Measurements from ENCODE around the gene SP9. TPM values are rescaled to one million over a fixed set of nuclear protein-coding genes. Genes with fewer than 3 reads are reported as not detected.

The SP9 gene
- total RNA-seq, 4 donors from 2014 or later: not detected

DNA sequence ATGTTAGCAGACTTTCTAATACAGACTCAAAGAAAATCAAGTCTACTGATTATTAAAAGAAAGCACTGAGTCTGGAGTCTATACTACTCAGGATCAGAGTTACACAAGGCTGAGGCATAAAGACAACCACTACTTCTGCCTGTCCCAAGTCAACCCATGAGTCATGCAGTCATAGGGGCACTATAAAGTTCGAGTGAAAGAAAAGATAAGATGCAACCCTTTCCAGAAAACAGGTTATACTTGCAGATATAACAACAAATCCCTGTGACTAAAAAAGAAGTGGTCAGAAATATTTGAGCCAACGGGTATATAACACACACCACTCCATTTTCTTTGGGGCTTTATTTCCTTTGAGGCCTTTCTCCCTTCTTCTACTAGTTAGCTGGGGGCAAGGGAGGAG is 42.2 kb downstream of the SP9 start:
- TF ChIP-seq, protein P1, sequence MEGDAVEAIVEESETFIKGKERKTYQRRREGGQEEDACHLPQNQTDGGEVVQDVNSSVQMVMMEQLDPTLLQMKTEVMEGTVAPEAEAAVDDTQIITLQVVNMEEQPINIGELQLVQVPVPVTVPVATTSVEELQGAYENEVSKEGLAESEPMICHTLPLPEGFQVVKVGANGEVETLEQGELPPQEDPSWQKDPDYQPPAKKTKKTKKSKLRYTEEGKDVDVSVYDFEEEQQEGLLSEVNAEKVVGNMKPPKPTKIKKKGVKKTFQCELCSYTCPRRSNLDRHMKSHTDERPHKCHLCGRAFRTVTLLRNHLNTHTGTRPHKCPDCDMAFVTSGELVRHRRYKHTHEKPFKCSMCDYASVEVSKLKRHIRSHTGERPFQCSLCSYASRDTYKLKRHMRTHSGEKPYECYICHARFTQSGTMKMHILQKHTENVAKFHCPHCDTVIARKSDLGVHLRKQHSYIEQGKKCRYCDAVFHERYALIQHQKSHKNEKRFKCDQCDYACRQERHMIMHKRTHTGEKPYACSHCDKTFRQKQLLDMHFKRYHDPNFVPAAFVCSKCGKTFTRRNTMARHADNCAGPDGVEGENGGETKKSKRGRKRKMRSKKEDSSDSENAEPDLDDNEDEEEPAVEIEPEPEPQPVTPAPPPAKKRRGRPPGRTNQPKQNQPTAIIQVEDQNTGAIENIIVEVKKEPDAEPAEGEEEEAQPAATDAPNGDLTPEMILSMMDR (IDR thresholded peaks at IDR 0.05): no peak
- DNase-seq (ENCODE audit: low spot score): no peak
- no peak for ATAC-seq (ENCODE audit: low FRiP score)

DNA sequence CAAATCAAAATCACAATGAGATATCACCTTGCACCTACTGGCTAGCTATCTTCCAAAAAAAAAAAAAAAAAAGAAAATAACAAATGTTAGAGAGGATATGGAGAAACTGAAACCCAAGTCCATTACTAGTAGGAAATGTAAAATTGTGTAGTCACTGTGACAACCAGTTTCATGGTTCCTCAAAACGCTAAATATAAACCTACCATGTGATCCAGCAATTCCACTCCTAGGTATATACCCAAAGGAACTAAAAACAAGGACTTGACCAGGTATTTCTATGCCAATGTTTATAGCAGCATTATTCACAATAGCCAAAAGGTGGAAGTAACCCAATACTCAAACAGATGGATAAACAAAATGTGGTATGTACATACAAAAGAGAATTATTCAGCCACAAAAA is 49.0 kb downstream of the SP9 start:
- no peak for DNase-seq (ENCODE audit: low spot score)
- ATAC-seq (ENCODE audit: low FRiP score): no peak
- TF ChIP-seq, protein P1 (IDR thresholded peaks at IDR 0.05): no peak

- TF ChIP-seq, protein P1 (IDR thresholded peaks at IDR 0.05): no peak
- ATAC-seq (ENCODE audit: low FRiP score): no peak
- DNase-seq (ENCODE audit: low spot score): no peak
These were observed 50.4 kb downstream of the SP9 start for GRCh38 chr2:174385201-174385600.

Other genes starting within 250 kb of the SP9 start
- gene OLA1, start 86.4 kb upstream of the SP9 start, total RNA-seq: 10 to 100 TPM; 40.4 to 54.1 (median 50.6) TPM
- 10 to 100 TPM in 3 of 4 donors, 1 to 10 TPM in 1; 9.5 to 24.7 (median 18.0) TPM for gene SCRN3, start 60.8 kb downstream of the SP9 start, total RNA-seq
- gene GPR155, start 152.1 kb downstream of the SP9 start, total RNA-seq: 1 to 10 TPM; 3.6 to 8.0 (median 6.2) TPM

All from omental fat pad (tissue), 4 donors.